Neural cell (in vitro differentiated cells): ENCODE results near the gene TXN2. TPM values are rescaled to one million over a fixed set of nuclear protein-coding genes. Genes with fewer than 3 reads are reported as not detected.

Experiments used
- H2AFZ ChIP-seq: fragments of 200-600, 300-800 bp; sonication (generic), shearing (Covaris generic); 2 replicates; pipeline ENCODE4 v1.6.0; 2014; ENCODE audit warnings: low read depth, mild to moderate bottlenecking, antibody characterized with exemption, low read length, moderate library complexity
- H3F3A ChIP-seq: fragments of 200-600 bp; shearing (Covaris generic); 2 replicates; pipeline ENCODE4 v1.6.1; 2016; ENCODE audit warnings: mild to moderate bottlenecking, moderate library complexity, mixed read lengths, antibody characterized with exemption, low read length; ENCODE audit not compliant: insufficient read depth, poor library complexity, severe bottlenecking
- H3K27ac ChIP-seq: fragments of 200-600, 300-800 bp; sonication (generic), shearing (Covaris generic); 2 replicates; pipeline ENCODE4 v1.5.1; 2014; ENCODE audit warnings: mild to moderate bottlenecking, low read length, moderate library complexity
- H3K27me3 ChIP-seq: fragments of 300-800, 200-600 bp; sonication (generic), shearing (Covaris generic); 2 replicates; pipeline ENCODE4 v1.6.0; 2014; ENCODE audit warnings: mild to moderate bottlenecking, low read depth, low read length, moderate library complexity; ENCODE audit not compliant: insufficient read depth
- H3K36me3 ChIP-seq: fragments of 300-800, 200-600 bp; sonication (generic), shearing (Covaris generic); 2 replicates; pipeline ENCODE4 v1.5.1; 2014; ENCODE audit warnings: mild to moderate bottlenecking, antibody characterized with exemption, low read length, moderate library complexity; ENCODE audit not compliant: insufficient read depth
- H3K4me2 ChIP-seq: fragments of 300-800, 200-600 bp; sonication (generic), shearing (Covaris generic); 2 replicates; pipeline ENCODE4 v1.6.0; 2014; ENCODE audit warnings: mild to moderate bottlenecking, low read length
- H3K4me3 ChIP-seq: fragments of 300-800, 200-600 bp; sonication (generic), shearing (Covaris generic); 2 replicates; pipeline ENCODE4 v1.5.1; 2014; ENCODE audit warnings: mild to moderate bottlenecking, low read length, moderate library complexity
- H3K79me2 ChIP-seq: fragments of 200-600 bp; shearing (Covaris generic); replicated peaks from 2 replicates; pipeline ENCODE4 v1.6.0; 2014; ENCODE audit warnings: mild to moderate bottlenecking, low read length, moderate library complexity; ENCODE audit not compliant: insufficient read depth
- H3K9ac ChIP-seq: fragments of 300-800, 200-600 bp; sonication (generic), shearing (Covaris generic); 2 replicates; pipeline ENCODE4 v1.6.1; 2016; ENCODE audit warnings: mild to moderate bottlenecking, low read length, mixed read lengths
- H3K9me2 ChIP-seq: fragments of 200-600 bp; shearing (Covaris generic); 2 replicates; pipeline ENCODE4 v1.6.1; 2016; ENCODE audit warnings: mild to moderate bottlenecking, low read length, mixed read lengths; ENCODE audit not compliant: insufficient read depth
- H3K9me3 ChIP-seq: fragments of 200-600, 300-800 bp; sonication (generic), shearing (Covaris generic); 2 replicates; pipeline ENCODE4 v1.6.1; 2016; ENCODE audit warnings: mild to moderate bottlenecking, mixed run types, low read length, moderate library complexity, mixed read lengths
- H4K20me1 ChIP-seq: fragments of 200-600 bp; shearing (Covaris generic); 2 replicates; pipeline ENCODE4 v1.6.1; 2016; ENCODE audit warnings: mild to moderate bottlenecking, mixed run types; ENCODE audit not compliant: insufficient read depth
- CTCF ChIP-seq: fragments of 450-650 bp; IDR thresholded peaks from 2 replicates; pipeline ENCODE4 v1.5.1; 2014; ENCODE audit warnings: antibody characterized with exemption, mild to moderate bottlenecking, moderate library complexity; ENCODE audit not compliant: poor library complexity, severe bottlenecking
- EP300 ChIP-seq: fragments of 450-650 bp; conservative IDR thresholded peaks from 2 replicates; pipeline ENCODE4 v1.6.1; 2014; ENCODE audit warnings: antibody characterized with exemption, mild to moderate bottlenecking, moderate library complexity; ENCODE audit not compliant: poor library complexity, severe bottlenecking
- EZH2 ChIP-seq: fragments of 200-600, 300-800 bp; shearing (Covaris generic), sonication (generic); IDR thresholded peaks from 2 replicates; pipeline ENCODE4 v1.6.1; 2014; ENCODE audit warnings: antibody characterized with exemption, low read length, borderline replicate concordance, mild to moderate bottlenecking; ENCODE audit not compliant: insufficient read depth, poor library complexity, severe bottlenecking
- MXI1 ChIP-seq: fragments of 450-650 bp; conservative IDR thresholded peaks from 2 replicates; pipeline ENCODE4 v1.6.1; 2014; ENCODE audit warnings: antibody characterized with exemption, mild to moderate bottlenecking; ENCODE audit not compliant: poor library complexity, severe bottlenecking
- POLR2AphosphoS5 ChIP-seq: IDR thresholded peaks from 2 replicates; pipeline ENCODE4 v1.6.1; 2012
- RAD21 ChIP-seq: fragments of 450-650 bp; conservative IDR thresholded peaks from 2 replicates; pipeline ENCODE4 v1.6.1; 2014; ENCODE audit warnings: antibody characterized with exemption, mild to moderate bottlenecking, moderate library complexity
- REST ChIP-seq: IDR thresholded peaks from 2 replicates; pipeline ENCODE4 v1.6.1; 2012; ENCODE audit warnings: borderline replicate concordance
- SMC3 ChIP-seq: fragments of 450-650 bp; conservative IDR thresholded peaks from 2 replicates; pipeline ENCODE4 v1.6.1; 2014; ENCODE audit warnings: antibody characterized with exemption, mild to moderate bottlenecking, moderate library complexity; ENCODE audit not compliant: poor library complexity
- TAF1 ChIP-seq: IDR thresholded peaks from 2 replicates; pipeline ENCODE4 v1.6.1; 2012; ENCODE audit warnings: low read depth
- polyA plus RNA-seq: library from polyadenylated mRNA; depleted of rRNA; stranded (reverse); fragments of >200 nt; gene quantifications from 2 replicates; pipeline ENCODE4 v1.2.3, GENCODE V29; 2014

Gene TXN2
- polyA plus RNA-seq, 1 donor from 2014 or later, result 26.2 TPM

- peak overlapping the region; percentile 45 for H2AFZ ChIP-seq
- H3K9me2 ChIP-seq, result no peaks in the 10 kb centered on the region
- peak overlapping the region; percentile 58 for H3K27ac ChIP-seq
- H3K27me3 ChIP-seq, result no peaks in the 10 kb centered on the region
- peak overlapping the region; percentile 68 for H3K4me3 ChIP-seq
- peak overlapping the region; percentile 48 for H3K9ac ChIP-seq
- H3K9me3 ChIP-seq, result no peaks in the 10 kb centered on the region
- no peaks in the 10 kb centered on the region for H3K79me2 ChIP-seq
- no peaks in the 10 kb centered on the region for H4K20me1 ChIP-seq
- H3K4me2 ChIP-seq, result no peak overlapping the region
- H3F3A ChIP-seq, result no peaks in the 10 kb centered on the region
- TF ChIP-seq EP300 (no peak), POLR2AphosphoS5 (no peak), REST (no peak), RAD21 (no peak), SMC3 (no peak), MXI1 (no peak), TAF1 (no peak), EZH2 (no peak), CTCF (no peak)
- no peaks in the 10 kb centered on the region for H3K36me3 ChIP-seq
These were observed 24.7 kb upstream of the TXN2 start for GRCh38 chr22:36505998-36506635.

GRCh38 chr22:36497910-36498665 lies 16.6 kb upstream of the TXN2 start:
- Histone ChIP-seq H3K27ac (no peak overlapping the region), H3K9ac (no peak overlapping the region), H3K4me2 (no peak overlapping the region), H3K79me2 (no peaks in the 10 kb centered on the region), H3K9me3 (no peaks in the 10 kb centered on the region), H3K9me2 (no peaks in the 10 kb centered on the region), H3K4me3 (no peak overlapping the region), H3F3A (no peaks in the 10 kb centered on the region), H2AFZ (no peak overlapping the region), H3K27me3 (no peaks in the 10 kb centered on the region), H3K36me3 (no peaks in the 10 kb centered on the region), H4K20me1 (no peaks in the 10 kb centered on the region)
- no peak for TF ChIP-seq REST
- TF ChIP-seq POLR2AphosphoS5, result no peak
- no peak for TF ChIP-seq EP300
- TF ChIP-seq RAD21, result no peak
- no peak for TF ChIP-seq MXI1
- no peak for TF ChIP-seq TAF1
